GM21515 (cell line): ENCODE measurements around the gene KLHL21.
A peak's percentile ranks its signal among the peaks of the same experiment; 100 is the strongest.

Source experiments
- ATAC-seq: cut with Tn5 transposase; IDR thresholded peaks from one replicate; pipeline ENCODE4 v1.9.1; 2021; ENCODE audit not compliant: unreplicated experiment

KLHL21 gene

GRCh38 chr1:6554907-6555778 is 47.5 kb downstream of the KLHL21 start, which contains the start of gene TAS1R1:
TSS of gene TAS1R1 (plus strand) at chr1:6555307. CDS start at chr1:6555374, 67 bp downstream.
- no peak for ATAC-seq

- peak; percentile 96 for ATAC-seq
Observed at GRCh38 chr1:6554031-6554906, 48.4 kb downstream of the KLHL21 start, which contains the start of gene NOL9. TSS of gene NOL9 (minus strand) at chr1:6554513. CDS start at chr1:6554502, 11 bp downstream.

- ATAC-seq, result no peak
Observed at GRCh38 chr1:6547301-6547700, 55.4 kb downstream of the KLHL21 start.

- no peak for ATAC-seq
Observed at GRCh38 chr1:6546326-6546725, 56.3 kb downstream of the KLHL21 start.

- no peak for ATAC-seq
Observed at GRCh38 chr1:6545276-6546112, 57.2 kb downstream of the KLHL21 start.

- ATAC-seq, result no peak
Observed at GRCh38 chr1:6544831-6545230, 57.8 kb downstream of the KLHL21 start.
